OCI-M2 (cell line): ENCODE measurements around the gene C1QTNF12.
"Not testable (repeated sequence)": the region's sequence is repeated elsewhere in the genome, so short reads cannot be mapped to it uniquely, and the experiment has no call there.

Source experiments
- DNase-seq: peaks from one replicate; lab custom pipeline; 2025; ENCODE audit not compliant: unreplicated experiment; lab: John Stamatoyannopoulos, UW

C1QTNF12 gene

DNA sequence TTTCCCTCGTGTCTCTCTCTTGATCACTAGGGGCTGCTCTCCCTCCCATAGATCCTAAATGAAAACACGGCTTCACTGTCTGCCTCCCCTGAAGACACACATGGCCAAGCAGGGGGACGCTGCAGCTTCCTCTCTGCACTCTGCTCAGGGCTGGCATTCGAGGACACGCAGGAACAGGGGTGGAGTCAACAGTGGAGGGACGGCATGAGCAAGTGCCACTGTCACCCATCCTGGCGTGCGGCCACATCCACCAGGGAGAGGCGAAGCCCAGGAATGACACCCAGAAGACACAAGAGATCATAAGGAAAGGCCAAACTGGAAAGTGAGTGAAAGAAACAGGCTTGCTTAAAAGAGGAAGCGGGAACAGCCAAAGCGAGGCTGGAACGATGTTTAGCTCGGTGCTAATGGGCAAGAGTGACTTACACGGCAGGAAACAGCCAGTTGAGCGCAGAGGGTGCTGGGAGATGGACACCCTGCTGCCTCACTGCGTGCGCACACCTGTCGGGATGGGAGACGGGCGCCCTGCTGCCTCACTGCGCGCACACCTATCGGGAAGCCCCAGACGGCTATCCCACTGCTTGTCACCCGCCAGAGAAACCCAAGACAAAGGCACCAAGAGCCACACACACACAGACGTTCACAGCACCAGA is 13.6 kb upstream of the C1QTNF12 start:
- no peak for DNase-seq

DNA sequence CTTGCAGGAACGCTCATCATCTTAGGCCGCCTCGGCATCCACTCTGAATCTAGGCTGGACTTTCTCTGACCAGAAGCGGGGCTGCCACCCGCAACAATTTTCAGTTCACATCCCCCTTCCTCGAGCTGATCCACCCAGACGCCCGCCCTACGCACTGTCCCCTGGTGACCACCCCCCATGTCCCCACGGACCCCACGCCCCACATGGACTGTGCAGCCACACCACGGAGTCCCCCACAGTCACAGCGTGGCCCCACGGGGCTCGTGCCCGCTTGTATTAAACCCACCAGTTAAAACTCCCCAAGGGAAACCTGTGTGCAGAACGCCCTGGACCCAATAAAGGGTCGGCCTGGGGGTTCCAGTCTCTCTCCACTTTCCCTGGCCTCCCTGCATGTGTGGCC is 13.0 kb upstream of the C1QTNF12 start:
- no peak for DNase-seq

DNA sequence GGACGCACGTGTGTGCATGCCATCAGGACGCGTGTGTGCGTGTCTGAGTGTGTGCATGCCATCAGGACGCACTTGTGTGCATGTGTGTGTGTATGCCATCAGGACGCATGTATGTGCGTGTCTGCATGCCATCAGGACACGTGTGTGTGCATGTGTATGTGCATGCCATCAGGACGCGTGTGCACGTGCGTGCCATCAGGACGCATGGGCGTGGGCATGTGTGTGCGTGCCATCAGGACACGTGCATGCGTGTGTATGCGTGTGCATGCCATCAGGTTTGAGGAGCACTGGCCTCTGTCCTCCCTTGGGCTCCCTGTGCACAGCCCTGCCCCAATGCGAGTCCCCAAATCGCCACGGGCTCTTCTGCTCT is 12.6 kb upstream of the C1QTNF12 start:
- DNase-seq = no peak

DNA sequence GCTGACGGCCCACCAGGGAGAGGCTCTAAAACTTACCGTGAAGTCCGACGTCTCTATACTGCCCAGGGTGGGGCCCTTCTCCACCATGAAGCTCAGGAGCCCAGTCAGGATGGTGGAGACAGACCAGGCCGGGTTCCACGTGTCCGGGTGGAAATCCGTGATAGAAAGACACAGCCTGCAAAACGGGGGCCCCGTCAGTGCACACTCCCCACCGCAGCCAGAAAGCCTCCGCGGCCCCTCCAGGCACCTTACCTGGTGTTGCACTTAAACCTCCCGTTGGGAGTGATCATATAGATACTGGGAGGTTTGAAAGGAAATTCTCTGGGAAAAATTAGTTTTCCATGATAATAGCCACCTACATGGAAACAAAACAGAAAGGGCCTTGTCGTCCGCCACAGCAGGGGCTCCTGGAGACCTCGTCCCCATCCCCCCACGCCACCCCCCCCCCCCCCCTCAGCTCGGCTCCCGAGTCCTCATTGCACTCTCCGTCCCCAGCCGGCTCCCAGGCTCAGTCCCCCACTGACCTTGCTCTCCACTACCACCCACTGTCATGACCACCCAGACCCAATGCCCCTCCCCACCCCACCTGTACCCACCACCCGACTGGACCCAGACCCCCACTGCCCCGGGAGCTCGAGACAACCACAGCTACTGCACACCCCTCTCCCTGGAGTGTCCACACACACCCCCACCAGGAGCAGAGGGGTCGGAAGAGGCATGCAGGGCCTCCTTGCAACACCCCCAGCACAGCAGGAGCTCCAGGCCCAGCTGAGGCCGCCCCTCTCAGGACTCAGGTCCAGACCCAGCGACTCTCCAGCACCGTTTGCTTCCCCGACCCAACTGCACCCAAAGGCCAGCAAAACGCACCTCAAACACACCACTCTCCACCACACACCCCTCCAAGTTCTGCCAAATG is 10.7 kb upstream of the C1QTNF12 start:
- no peak for DNase-seq

DNA sequence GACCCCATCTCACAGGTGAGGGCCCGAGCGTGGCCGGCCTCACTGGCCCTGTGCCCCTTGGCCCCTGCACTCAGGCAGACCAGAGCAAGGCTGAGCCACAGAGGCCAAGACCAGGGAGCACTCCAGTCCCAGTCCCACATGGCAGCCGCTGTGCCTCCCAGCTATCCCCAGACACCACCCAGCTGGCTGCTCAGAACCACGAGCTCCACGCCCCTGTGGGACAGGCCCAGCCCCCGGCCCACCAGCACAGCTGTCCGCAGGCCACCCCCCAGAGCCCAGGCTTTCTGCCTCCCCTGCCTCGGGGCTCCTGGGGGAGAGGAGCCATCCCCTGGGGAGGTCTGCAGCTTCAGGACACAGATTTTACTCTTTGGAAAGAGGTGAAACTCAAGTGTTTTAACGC is 9.1 kb upstream of the C1QTNF12 start:
- DNase-seq = no peak

DNA sequence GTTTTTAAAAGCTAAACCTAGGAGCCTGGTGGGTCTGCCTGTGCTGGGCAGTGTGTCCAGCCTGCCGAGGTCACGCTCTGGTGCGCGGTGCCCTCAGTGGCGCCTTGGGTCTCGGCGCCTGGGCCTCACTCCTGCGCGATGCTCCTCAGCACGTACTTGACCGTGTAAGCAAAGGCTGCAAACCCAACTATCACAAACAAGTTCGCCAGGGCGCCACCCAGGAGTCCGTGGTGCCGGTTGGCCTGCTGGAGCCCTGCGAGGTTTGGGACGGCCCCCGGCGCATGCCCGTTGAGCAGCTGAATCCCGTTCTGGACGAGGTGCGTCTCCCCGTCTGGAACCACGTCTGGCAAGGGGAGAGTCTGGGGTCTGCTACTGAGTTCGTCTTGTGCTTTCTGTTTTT is 8.6 kb upstream of the C1QTNF12 start:
- DNase-seq = no peak

DNA sequence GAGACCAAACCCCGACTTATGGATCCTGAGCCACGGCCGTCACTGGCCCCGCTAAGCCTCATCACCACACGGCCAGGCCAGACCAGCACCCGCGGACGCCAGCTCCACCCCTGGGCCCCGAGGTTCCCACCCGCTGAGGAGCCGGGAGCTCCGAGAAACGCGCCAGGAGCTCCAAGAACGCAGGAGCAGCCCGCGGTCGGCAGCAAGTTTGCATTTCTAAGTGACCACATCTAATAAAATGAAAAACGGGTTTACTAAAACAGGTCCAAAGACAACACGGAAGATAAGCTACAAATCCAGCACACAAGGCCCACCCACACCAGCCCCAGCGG is 8.1 kb upstream of the C1QTNF12 start:
- DNase-seq = no peak

DNA sequence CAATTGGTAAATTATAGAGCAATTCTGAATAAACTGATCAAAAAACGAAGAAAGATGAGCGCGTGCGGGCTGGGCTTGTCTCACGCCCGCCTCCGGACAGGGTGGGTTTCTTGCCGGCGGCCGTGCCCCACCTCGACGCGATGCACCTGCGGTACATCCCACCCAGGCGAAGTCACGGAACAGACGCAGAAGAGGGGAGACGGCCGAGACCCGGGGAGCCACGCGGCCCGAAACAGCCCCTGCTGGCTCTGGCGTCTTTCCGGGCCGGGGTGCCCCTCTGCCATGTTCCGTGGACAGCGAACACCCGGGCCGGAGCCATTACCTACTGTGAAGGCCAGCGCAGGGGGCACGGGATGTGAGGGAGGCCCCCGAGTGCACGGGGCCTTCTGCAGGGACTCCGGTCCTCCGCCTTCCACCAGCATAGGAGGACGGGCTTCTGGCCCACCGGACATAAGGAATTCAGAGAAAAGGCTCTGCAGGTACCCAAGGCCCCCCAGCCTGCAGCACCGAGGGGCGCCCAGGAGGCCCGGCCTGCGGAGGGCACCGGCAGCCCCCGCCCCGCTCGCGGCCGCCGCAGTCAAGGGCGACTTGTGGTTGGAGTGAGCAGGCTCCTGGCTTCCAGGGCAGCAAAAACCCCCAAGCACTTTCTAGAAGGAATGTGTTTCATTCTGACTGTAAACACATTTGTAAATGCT is 7.6 kb upstream of the C1QTNF12 start:
- DNase-seq = no peak

DNA sequence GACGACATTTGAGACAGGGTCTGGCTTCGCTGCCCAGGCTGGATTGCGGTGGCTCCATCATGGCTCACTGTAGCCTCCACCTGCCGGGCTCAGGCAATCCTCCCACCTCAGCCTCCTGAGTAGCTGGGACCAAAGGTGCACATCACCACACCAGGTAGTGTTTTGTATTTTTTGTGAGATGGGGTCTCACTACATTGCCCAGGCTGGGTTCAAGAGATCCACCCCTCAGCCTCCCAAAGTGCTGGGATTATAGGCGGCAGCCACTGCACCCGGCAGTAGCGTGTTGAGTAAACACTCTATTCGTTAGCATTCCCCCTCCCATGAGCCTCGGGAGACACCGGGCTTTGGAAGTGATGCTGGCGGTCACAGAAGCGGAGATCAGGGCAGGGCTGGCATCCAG is 6.8 kb upstream of the C1QTNF12 start:
- no peak for DNase-seq

DNA sequence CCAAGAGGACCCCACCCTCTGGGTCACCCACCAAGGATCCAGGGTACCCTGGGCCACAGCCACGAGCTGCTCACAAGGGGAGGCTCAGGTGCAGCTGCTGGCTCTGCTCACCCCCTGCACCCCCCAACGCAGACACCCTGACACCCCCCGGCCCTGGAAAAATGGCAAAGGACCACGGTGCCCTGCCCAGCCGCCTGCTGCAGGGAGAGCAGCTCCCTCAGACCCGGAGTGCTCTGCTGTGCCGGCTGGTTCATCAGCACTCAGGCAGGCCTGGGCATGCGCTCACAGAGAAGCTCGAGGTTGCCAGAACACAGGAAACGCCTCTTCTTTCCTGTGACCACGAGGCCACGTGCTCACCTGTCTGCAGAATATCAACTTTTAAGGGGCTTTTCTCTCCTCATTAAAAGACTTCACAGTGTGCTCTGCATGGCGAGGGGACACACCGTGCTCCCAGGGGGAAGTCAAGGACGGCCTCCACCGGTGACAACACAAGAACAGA is 4.3 kb upstream of the C1QTNF12 start:
- DNase-seq = no peak

DNA sequence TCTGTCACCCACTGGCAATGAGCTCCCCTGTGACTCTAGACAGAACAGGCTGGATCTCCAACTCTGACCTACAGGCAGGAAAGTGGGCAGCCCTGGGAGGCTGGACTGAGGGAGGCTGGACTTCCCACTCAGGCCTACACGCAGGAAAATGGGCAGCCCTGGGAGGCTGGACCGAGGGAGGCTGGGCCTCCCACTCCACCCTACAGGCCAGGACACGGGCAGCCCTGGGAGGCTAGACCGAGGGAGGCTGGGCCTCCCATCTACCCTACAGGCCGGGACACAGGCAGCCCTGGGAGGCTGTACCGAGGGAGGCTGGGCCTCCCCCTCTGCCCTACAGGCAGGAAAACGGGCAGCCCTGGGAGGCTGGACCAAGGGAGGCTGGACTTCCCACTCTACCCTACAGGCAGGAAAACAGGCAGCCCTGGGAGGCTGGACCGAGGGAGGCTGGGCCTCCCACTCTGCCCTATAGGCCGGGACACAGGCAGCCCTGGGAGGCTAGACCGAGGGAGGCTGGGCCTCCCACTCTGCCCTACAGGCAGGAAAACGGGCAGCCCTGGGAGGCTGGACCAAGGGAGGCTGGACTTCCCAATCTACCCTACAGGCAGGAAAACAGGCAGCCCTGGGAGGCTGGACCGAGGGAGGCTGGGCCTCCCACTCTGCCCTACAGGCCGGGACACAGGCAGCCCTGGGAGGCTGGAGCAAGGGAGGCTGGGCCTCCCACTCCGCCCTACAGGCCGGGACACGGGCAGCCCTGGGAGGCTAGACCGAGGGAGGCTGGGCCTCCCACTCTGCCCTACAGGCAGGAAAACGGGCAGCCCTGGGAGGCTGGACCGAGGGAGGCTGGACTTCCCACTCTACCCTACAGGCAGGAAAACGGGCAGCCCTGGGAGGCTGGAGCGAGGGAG is 1.7 kb upstream of the C1QTNF12 start:
- DNase-seq = not testable (repeated sequence)

DNA sequence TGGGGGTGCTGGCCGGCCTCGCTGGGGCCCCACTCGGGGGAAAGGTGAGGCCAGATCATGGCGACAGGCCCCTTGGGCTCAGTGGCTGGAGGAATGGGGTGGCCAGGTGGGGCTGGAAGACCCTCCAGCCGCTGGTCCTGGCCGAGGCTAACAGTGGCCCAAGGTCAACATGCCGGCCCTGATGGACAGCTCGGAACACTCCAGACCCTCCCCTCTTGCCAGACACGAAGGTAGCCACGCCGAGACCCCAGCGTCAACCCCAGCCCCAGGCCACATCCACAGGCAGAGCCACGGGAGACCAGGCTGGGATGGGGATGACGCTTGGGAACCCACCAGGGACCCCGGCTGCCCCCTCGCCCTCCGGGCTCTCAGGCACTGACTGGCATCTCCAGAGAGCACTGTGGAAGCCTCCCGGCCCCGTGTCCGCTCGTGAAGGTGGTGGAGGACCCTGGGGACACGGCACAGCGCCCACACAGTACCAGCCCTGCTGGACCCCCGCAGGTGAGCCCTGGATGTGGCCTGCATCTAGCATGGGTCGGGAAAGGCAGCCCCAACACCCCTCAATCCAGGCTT is 905 bp upstream of the C1QTNF12 start:
- DNase-seq = no peak

DNA sequence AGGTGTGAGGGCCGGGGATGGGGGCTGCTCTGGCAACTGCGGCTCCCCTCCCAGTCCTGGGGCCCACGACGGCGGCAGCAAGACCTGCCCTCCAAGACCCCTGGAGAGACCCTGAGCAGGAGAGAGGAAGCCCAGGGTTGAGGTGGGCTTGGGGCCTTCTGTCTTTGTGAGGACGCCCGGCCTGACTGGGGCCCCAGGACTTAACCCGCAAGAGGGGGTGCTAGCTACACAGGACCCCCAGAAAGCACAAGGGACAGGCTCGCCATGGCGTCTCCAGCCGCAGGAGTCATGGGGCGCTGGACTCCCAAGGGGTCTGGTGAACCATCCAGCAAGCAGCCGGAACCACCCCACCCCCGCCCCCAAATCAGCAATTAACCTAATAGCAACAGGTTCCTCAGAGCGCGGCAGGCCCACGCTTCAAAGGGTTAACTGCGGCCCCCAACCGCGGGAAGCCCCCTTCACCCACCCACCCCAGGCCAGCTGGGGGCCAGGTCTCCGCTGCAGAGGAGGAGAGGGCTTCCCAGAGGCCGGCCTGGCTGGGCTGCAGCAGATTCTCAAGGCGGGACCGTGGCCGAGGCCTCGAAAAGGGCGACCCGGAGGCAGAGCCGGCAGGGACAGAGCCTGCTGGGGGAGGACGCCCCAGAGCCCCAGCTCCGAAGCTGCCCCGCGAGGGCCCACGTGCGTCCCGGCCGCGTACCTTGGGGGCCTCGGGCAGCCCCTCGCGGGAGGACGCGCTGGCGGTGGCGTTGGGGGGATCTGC is 525 bp downstream of the C1QTNF12 start:
- no peak for DNase-seq

DNA sequence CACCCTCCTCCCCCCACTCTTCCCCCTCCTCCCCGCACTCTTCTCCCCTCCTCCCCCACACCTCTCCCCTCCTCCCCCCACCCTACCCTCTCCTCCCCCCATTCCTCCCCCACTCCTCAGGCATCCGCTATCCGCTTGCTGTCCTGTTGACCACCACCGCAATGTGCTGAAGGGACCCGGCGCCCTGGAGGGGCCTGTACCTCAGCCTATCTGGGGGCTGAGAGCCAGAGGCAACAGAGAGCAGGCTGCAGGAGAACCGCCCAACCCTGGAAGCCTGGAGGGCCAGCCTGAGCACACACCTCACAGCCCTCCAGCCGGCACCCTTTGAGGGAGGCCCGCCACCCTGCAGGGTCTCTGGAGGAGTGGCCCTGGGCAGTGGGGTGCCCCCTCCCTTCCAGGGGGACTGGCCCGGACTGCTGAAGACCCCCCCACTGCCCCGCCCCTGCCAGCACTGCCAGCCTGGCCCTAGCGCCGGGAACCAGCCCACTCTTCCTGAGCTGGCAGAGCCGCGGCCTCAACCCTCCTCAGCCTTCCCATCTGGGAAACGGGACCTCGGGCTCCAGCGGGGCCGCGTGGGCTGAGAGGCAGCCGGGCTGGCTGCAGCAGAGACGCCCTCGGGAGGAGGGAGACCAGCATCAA is 1.2 kb downstream of the C1QTNF12 start:
- DNase-seq = no peak

DNA sequence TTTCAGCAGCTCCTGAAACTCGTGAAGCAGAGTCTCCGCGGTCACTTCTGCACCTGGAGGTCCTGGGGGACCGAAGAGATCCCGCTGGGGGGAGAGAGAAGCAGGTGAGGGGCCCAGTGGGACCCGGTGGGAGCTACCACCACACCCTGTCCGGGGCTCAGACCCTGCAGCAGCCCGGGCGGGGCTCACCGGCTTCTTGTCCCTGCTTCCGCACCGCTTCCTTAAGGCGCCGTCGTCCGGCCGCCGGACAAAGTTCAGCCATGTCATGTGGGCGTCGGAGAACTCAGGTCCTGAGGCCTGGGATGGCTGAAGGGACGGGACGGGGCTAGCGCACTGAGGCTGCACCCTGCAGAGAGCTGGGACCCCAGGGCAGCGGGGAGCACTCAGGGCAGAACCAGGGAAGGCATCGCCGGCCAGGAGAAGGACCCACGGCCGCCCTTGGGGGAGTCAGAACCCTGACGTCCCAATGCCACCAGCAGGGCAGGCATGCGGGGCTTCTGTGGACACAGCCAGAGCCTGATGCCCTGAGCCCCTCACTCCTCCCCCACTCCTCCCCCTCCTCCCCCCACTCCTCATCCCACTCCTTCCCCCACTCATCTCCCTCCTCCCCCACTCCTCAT is 2.2 kb downstream of the C1QTNF12 start:
- DNase-seq = no peak

DNA sequence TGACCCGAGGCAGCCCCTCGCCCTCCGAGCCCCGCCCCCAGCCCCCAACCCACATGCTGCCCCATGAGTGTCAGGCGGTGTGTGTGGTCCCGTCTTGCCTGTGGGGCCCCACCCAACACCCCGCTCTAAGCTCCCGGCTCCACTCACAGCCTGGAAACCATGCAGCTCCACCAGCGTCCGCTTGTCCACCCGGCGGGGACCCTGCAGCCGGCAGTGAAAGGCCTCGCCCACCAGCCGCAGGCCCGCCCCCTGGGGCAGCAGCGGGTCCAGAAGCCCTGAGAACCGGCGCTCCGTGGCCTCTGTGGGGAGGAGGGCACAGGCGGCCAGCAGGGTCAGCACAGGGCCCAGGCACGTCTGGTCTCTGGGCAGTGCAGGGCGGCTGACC is 2.7 kb downstream of the C1QTNF12 start:
- no peak for DNase-seq

DNA sequence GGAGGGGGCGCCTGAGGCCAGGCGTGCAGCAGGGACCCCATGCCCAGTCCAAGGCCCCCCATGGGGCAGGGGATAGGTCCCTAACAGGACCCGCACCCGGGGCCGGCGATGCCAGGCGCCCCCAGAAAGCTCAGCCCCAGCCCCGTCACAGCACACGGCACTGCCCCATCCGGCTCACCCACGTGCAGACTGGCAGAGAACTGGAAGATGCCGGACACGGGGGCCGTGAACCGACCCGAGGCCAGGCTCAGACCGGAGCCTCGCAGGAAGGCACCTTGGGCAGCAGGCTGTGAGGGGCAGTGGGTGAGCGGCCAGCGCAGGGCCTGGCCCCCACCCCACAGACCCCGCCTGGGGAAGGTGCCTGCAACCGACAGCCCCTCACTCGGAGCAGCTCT is 3.3 kb downstream of the C1QTNF12 start:
- no peak for DNase-seq

DNA sequence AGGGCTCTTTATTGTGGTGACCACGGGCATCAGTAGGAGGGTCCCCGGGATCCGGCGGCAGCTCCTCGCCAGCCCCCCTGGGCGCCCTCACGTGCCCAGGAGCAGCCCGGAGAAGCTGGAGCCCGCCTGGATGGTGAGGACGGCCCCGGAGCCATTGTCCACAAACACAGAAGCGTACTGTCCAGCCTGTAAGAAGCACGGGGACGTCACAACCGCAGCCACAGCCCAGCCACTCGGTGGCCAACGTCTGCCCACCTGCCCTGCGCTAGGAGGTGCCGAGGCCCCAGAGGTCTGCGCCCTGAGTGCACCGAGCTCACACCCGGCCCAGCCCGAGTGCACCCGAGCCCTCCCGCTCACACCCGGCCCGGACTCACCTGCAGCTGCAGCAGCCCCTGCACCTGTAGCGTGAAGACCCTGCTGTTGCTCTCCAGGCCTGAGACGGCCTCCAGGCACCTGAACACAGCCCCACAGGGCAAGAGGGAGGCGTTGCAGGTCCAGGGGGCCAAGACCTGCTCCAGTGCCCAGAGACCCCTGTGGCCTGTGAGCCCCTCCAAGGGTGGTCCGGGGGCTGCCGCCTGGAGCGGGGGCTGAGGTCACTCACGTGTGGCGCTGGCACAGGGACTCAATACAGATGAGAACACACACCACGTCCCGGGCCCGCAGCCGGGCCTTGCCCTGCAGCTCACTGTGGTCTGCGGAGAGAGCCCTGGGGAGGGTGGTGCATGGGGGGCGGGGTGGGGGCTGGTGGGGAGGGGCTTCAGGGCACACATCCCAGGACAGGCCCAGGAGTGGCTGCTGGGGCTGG is 3.9 kb downstream of the C1QTNF12 start:
- DNase-seq = no peak
